Activated CD4-positive, alpha-beta T cell treated with anti-CD3 and anti-CD28 coated beads, Interleukin-2, amount 50 U/mL, for 4 hours (primary cell): ENCODE data around the gene VKORC1.

Experiments used
- DNase-seq, 2 experiments: peaks; one replicate each; pipeline ENCODE4 v3.0.0-alpha.2; 2020

Gene VKORC1

DNA sequence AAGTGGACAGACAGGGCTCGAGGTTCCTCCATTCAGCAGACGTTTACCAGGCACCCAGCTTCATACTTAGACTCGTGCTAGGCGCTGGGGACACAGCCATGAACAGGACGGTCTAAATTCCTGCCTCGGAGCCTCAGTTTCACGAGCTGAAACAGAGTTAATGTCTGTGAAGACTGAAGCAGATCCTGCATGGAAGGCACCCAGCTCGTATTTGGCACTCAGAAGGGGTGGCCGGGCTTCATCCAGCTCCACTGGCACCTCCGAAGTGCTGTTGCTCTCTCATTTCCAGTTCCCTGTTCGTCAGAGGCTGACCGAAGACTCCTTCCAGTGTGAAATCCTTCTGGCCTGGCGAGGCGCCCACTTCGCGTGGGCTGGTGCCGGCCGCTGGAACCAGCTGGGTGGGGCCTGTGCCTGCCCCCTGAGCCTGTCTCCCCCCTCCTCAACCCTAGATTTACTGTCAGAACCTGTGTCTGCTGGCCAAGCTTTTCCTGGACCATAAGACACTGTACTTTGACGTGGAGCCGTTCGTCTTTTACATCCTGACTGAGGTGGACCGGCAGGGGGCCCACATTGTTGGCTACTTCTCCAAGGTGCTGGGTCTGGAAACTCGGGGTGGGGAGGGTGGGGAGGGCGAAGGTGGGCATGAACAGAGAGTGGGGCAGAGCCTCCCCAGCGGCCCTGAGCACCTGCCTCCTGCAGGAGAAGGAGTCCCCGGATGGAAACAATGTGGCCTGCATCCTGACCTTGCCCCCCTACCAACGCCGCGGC is 35.2 kb upstream of the VKORC1 start:
- DNase-seq: no peak

DNA sequence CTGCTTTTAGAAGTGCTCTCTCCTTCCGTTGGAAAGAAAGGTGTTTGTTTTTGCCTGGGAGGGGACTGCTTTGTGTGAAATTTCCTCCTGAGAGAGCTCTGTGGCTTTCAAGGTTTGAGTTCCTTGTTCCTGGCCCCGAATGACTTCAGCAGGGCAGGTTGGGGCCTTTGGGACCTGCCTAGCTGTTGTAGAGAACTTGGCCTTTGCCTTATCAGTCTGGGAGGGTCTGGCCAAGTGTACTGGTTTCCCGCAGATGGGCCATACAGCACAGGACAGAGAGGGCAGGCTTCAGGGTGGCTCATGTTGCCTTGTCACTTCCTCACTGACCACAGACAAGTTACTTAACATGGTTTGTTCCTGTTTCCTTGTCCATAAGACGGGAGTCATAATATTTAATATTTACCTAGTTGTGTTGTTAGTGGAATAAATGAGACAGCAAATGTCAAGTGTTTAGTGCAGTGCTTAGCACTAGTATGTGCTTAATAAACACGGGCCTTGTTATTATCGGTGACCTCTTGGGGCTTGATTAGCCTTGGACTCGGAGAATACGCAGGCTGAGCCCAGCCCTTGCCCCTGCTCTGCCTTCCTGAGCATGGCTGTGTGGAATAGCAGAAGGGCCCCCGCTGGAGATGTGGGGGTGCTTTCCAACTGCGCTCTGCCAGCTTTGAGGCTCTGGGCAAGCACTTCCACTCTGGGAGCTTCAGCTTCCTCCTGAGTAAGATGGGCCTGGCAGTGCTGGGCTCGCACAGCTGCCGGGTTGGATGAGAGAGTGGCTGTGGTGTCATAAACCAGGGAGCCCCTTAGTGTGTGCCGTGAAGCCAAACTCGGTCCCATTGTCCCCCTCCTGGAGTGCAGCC is 34.3 kb upstream of the VKORC1 start:
- no peak for DNase-seq

DNA sequence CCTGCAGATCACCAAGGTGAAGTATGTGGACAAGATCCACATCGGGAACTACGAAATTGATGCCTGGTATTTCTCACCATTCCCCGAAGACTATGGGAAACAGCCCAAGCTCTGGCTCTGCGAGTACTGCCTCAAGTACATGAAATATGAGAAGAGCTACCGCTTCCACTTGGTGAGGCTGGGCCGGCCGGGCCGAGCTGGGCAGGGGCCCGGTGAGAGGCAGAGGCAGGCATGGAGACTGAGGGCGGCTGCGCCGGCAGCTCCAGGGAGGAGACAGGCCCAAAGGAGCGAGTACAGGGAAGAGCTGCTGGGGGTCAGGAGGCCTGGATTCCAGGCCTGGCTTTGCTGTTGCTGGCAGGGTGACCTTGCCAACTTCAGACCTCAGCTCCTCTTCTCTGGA is 32.6 kb upstream of the VKORC1 start:
- no peak for DNase-seq

GRCh38 chr16:31125844-31126243 is 31.2 kb upstream of the VKORC1 start:
- DNase-seq: no peak

- no peak for DNase-seq
Observed at GRCh38 chr16:31120129-31120528, 25.5 kb upstream of the VKORC1 start.

DNA sequence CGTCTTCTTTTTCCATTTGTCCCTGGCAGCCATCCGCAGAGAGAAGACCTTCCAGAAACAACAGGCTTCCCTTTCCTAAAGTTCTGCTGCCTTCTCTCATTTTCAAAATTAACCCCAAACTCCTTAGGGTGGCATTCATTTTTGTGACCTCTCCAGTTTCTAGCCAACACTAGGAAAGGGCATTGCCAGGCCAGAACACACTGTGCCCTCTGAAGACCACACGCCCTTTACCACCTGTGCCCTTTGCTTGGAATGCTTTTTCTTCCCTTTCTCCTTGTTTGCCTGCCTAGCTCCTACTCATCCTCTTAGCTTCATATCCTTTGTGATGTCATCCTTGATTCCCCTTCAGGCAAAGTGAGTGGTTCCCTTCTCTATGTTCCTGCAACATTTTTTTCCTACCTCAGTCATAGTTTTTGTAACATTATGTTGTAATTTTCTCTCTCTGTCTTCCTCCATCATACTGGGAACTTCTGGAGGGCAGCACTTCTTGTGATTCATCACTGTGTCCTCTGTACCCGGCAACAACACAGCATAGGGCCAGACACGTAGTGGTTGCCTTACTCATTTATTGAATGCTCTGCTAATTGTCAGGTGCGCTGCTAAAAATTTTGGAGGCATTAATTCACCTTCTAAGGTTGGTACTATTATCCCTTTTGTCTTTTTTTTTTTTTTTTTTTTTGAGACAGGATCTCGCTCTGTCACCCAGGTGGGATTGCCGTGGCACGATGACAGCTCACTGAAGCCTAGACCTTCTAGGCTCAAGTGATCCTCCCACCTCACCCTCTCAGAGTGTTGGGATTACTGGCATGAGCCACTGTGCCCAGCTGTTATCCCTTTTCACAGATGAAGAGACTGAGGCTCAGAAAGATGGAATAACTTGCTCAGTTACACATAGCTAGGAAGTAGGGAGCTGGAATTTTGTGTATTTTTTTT is 23.9 kb upstream of the VKORC1 start:
- no peak for DNase-seq

DNA sequence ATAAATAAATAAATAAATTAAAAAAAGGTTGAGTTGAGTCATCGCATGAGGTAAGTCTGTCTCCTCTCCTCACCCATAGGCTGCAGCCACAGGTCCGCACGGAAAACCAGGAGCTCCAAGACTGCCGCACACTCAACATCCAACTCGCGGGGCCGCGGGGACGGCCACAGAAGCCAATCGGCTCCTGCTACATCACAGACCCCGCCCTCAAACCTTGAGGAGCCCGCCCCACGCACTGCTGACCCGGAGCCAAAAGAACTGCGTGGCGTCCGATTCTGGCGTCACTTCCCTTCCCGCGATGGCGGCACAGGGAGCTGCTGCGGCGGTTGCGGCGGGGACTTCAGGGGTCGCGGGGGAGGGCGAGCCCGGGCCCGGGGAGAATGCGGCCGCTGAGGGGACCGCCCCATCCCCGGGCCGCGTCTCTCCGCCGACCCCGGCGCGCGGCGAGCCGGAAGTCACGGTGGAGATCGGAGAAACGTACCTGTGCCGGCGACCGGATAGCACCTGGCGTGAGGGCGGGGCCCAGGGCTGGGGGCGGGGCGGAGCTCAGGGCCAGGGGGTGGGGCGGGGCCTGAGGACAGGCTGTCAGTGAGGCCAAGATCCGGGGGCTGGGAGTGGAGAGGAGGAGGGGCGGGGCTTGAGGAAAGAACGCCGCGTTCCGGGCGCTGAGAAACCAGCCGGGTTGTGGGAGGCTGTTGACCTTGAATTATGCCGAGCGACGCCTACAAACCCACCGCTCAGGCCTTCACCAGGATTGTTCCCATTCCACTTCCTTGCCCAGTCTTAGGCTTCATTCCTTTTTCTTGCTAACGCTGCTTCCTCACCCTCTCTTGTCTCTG is 23.0 kb upstream of the VKORC1 start, which contains the start of gene KAT8:
Gene KAT8 (plus strand): TSS at position 281 of the 839 bp plus-strand sequence. CDS start 18 bp downstream, at position 299.
- peak; percentile 97 for DNase-seq

DNA sequence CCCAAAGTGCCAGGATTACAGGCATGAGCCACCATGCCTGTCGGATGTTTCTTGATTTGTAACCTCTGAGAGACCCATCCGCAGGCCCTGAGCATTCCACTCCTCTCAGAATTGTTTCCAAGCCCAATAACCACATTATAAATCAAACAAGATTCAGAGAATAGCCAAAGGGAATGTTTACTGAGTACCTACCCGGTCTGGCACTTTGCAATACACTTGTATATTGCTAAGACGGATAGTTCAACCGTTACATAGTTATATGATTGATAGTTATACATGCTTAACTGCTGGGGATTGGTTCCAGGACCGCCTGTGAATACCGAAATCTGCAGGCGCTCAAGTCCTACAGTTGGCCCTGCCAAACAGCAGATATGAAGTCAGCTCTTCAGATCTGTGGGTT is 19.9 kb upstream of the VKORC1 start:
- DNase-seq: no peak

GRCh38 chr16:31113121-31114120 is 18.8 kb upstream of the VKORC1 start:
- DNase-seq: no peak

GRCh38 chr16:31112711-31113110 is 18.1 kb upstream of the VKORC1 start:
- DNase-seq: no peak

DNA sequence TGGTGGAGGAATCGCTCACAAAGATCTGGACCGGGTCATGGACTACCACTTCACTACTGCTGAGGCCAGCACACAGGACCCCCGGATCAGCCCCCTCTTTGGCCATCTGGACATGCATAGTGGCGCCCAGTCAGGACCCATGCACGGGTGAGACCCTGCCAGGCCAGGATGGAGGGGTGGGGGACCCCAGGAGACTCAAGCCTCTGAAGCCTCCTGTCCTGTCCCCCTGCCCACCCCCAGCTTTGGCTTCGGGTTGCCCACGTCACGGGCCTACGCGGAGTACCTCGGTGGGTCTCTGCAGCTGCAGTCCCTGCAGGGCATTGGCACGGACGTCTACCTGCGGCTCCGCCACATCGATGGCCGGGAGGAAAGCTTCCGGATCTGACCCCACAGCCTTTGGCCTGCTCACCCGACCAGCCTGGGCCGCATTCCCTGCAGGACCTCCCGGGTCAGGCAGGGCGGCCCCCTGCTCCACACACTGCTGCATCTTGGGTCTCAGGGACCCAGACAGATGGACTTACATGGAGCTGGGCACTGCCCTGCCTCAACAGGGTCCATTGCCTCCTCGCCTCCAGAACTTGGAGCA is 17.4 kb upstream of the VKORC1 start:
- no peak for DNase-seq

- DNase-seq: no peak
Observed at GRCh38 chr16:31110106-31111034, 15.8 kb upstream of the VKORC1 start.

DNA sequence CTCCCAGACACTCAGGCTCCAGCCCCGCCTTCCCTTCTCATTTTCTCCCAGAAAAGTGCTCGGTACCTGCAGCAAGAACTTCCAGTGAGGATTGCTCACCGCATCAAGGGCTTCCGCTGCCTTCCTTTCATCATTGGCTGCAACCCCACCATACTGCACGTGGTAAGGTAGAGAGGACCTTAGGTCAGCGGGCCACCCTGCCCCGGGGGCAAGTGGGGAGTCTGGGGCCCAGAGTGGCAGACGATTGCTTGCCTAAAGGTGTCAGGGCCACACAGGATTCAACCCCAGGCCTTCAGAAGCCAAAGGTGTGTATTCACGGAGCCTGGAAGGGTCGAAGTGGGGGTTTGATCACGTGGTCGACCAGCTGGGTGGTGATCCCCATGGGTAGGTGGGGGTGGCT is 15.0 kb upstream of the VKORC1 start:
- DNase-seq: no peak

- no peak for DNase-seq
Observed at GRCh38 chr16:31108794-31109558, 14.4 kb upstream of the VKORC1 start.

DNA sequence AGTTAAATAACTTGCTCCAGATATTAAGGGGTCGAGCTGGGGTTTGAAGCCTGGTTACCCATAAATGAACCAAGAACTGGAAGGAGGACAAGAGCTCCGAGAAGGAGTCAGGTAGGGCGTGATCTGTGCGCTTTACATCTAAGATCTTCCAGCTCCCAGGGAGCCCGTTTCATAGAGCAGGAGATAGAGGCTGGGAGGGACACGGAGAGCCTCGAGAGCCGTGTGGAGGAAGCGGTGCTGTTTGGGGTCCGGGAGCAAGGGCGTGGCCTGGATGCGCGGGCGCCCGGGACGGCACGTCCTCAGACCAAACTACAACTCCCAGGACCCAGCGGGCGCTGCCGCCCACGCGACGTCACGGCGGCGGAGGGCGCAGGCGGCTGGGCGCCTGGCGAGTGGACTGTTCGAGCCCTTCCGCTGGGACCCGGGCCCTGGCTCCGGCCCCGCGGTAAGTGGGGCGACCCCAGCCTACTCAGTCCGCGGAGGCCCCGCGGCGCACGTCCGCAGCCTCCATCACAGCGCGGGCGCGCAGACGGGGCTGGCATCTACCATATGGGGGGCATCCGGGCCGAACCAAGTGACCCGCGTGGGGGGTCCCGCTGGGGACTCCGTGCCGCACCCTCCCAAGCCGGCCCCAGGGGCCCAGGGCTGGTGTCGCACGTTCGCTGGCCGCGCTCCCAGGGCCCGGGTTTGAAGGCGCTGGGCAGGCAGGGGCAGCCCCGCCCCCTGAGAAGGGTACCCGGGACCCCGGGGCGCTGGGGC is 13.6 kb upstream of the VKORC1 start, which contains the start of gene BCKDK:
Gene BCKDK (plus strand): TSS at position 352 of the 759 bp plus-strand sequence. CDS start 838 bp downstream, outside the sequence.
- DNase-seq: peak; percentile 49 to 50

- DNase-seq: no peak
Observed at GRCh38 chr16:31107465-31107867, 12.9 kb upstream of the VKORC1 start.
